GM21825 (cell line): Measurements from ENCODE around the gene SRPRA.
A peak's percentile ranks its signal among the peaks of the same experiment; 100 is the strongest.
"Not testable (repeated sequence)": the region's sequence is repeated elsewhere in the genome, so short reads cannot be mapped to it uniquely, and the experiment has no call there.

ENCODE experiments used
- ATAC-seq: cut with Tn5 transposase; IDR thresholded peaks from one replicate; pipeline ENCODE4 v1.9.1; 2021; ENCODE audit warnings: mild to moderate bottlenecking, moderate library complexity; ENCODE audit not compliant: unreplicated experiment

Gene SRPRA

GRCh38 chr11:126268708-126269579, at the start of gene SRPRA, which contains the start of gene FOXRED1:
Gene SRPRA (minus strand): TSS chr11:126268895. CDS start chr11:126268804, 91 bp downstream.
Gene FOXRED1 (plus strand): TSS chr11:126269154. CDS start chr11:126269207, 53 bp downstream.
- ATAC-seq: peak; percentile 99

- ATAC-seq: peak; percentile 25
Observed at GRCh38 chr11:126317756-126318573, 49.3 kb upstream of the SRPRA start.

- no peak for ATAC-seq
Observed at GRCh38 chr11:126317432-126317755, 48.7 kb upstream of the SRPRA start.

- ATAC-seq: no peak
Observed at GRCh38 chr11:126313826-126314225, 45.1 kb upstream of the SRPRA start.

GRCh38 chr11:126312961-126313360, 44.3 kb upstream of the SRPRA start:
- ATAC-seq: no peak

- ATAC-seq: peak; percentile 67
Observed at GRCh38 chr11:126311401-126312291, 43.0 kb upstream of the SRPRA start.

- no peak for ATAC-seq
Observed at GRCh38 chr11:126310992-126311310, 42.3 kb upstream of the SRPRA start.

- ATAC-seq: no peak
Observed at GRCh38 chr11:126310200-126310991, 41.7 kb upstream of the SRPRA start.

GRCh38 chr11:126308771-126309170, 40.1 kb upstream of the SRPRA start:
- not testable (repeated sequence) for ATAC-seq

- no peak for ATAC-seq
Observed at GRCh38 chr11:126308271-126308671, 39.6 kb upstream of the SRPRA start.

GRCh38 chr11:126307706-126308105, 39.0 kb upstream of the SRPRA start:
- no peak for ATAC-seq

- ATAC-seq: peak; percentile 57
Observed at GRCh38 chr11:126305699-126306098, 37.0 kb upstream of the SRPRA start.

- peak; percentile 2 for ATAC-seq
Observed at GRCh38 chr11:126304457-126305075, 35.9 kb upstream of the SRPRA start.

GRCh38 chr11:126303623-126304456, 35.1 kb upstream of the SRPRA start, which contains the start of gene DCPS:
Gene DCPS (plus strand): TSS chr11:126304060. CDS start chr11:126304081, 21 bp downstream.
- peak; percentile 90 for ATAC-seq

- no peak for ATAC-seq
Observed at GRCh38 chr11:126297004-126297403, 28.3 kb upstream of the SRPRA start.

GRCh38 chr11:126293726-126294125, 25.0 kb upstream of the SRPRA start:
- peak; percentile 61 for ATAC-seq

- ATAC-seq: no peak
Observed at GRCh38 chr11:126290887-126291286, 22.2 kb upstream of the SRPRA start.

GRCh38 chr11:126288237-126288636, 19.5 kb upstream of the SRPRA start:
- no peak for ATAC-seq

GRCh38 chr11:126284829-126285228, 16.1 kb upstream of the SRPRA start:
- peak; percentile 45 for ATAC-seq
